ENCODE measurements around the gene EPB41L4B.

The EPB41L4B gene

DNA sequence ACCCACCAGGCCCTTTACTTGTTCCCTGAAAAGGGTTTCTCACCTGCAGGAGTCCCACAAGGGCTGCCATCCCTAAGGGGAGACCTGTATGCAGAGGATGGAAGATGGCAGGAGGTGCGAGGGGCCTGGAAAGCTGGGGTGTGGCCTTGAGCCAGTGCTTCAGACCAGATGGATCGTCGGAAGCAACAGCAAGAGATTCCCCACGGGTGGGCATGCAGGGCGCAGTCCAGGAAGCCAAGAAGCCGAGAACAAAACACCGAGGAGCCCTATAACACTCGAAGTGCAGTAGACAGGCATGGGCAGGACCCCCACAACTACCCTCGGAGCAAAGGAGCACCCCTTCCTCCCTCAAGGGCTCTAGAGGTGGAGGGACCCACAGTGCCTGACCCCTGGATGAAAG, 129.1 kb downstream of the EPB41L4B start:
- DNase-seq, result no peak

DNA sequence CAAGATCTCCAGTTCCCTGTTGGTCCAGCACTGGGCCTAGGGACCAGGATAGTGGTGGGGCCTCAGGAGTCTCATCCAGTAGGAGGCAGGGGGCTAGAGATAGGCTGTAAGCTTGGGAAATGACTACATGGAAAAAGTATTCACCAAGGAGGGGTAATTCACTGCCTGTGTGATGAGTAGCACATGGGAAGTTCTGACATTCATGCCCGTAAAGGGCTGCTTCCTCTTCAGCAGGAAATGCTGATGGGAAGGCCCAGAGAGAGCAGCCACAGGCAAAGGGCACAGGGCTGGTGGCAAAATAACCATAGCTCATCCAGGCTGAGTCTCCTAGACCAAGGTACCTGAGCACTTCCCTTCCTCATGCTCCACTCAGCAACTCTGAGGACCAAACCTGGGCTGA, 130.7 kb downstream of the EPB41L4B start:
- no peak for DNase-seq

DNA sequence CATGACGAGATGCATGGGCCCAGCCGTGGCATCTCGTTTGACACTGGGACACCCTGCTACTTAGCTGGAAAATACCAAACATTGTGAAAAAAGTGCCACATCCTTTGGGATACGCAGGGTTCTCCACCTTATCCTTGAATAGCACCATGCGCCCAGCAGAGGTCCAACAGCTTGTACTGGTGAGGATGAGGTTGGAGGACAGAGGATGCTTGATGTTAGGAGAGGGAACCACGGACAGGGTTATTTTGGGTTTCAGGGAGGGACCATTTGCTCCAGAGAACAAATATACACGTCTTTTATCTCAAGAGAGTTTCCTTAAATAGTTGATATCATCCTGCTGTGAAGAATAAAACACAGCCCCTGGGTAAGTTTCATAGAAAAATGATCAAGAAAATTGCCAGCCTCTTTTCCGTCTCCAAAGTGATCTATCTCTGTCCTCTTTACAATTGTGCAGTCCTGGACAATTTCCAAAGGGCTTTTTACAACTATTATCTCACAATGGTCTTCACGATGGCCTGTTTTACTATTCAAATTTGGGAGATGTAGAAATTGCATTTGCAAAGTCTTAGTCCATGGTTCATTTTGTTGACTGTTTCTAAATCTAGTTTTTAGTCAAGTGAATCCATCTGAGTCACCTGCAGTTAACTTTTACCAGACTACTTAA, 133.9 kb downstream of the EPB41L4B start:
- no peak for DNase-seq

DNA sequence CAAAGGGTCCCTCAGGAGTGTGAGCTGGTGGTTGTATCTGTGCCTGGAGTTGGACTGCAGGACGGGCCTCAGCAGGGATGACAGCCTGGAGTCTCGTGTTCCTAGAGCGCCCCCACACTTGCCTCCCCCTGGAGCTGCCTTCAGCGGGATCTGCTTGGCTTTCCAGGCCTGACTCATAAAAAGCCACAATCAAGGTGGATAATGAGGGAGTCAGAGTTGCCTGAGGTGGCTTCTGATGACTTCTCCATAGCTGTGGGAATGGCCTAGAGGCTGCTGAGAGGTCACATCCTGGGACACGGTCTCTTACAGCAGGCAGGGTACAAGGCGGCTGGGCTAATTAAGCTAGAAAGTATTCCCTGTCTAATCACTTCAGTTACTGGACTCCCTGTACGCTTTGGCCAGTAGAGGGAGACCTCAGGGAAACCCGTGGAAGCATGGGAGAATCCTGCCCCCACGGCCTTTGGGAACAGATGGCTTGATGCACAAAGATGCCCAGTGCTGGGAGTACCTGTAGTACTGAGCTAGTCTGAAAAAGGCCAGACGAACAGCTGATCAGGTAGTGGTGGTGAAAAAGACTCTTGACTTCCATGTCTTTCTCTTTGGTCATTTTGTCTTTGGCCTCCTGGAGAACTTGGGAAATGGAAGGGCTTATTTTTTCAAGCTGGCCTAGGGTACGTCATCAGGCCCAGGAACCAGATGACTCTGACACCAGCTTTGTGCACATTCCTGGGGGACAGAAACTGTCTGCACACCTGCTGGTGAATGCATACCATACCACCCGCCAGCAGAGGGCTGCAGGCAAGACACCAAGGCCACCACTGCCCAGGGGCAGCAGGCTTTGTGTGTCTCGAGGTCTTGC, 137.7 kb downstream of the EPB41L4B start:
- DNase-seq, result peak; percentile 52

DNA sequence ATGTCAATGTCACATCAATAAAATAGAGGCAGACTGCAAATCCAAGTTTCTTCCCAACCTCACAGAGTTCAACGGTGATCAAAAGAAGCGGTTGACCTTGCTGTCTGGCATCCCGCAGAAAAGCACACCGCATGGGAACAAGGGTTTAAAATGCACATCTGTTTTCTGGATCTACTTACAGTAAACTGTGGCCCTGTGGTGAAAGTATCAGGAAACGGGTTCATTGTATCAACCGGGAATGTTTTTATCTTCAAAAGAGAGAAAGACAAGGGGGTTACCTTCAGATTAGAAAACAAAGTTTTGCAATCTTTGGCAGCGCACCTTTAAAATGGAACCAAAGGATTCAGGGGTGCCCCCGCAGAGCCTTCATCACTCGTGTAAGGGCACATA, 138.3 kb downstream of the EPB41L4B start:
- DNase-seq, result no peak

DNA sequence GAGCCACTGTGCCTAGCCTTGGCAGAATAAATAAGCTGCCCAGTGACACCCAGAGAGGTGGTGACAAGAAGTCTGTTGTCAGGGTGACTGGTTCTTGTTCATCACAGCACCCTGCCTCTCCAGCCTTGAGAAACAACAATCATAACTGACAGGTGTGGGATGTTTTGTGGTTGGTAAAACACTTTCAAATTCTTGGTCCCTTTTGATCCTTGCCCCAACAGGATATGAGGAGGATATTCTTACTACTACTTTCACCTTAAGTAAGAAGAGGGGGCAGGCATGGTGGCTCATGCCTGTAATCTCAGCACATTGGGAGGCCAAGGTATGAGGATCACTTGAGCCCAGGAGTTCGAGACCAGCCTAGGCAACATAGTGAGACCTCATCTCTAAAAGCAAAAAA, 139.6 kb downstream of the EPB41L4B start:
- no peak for DNase-seq

DNA sequence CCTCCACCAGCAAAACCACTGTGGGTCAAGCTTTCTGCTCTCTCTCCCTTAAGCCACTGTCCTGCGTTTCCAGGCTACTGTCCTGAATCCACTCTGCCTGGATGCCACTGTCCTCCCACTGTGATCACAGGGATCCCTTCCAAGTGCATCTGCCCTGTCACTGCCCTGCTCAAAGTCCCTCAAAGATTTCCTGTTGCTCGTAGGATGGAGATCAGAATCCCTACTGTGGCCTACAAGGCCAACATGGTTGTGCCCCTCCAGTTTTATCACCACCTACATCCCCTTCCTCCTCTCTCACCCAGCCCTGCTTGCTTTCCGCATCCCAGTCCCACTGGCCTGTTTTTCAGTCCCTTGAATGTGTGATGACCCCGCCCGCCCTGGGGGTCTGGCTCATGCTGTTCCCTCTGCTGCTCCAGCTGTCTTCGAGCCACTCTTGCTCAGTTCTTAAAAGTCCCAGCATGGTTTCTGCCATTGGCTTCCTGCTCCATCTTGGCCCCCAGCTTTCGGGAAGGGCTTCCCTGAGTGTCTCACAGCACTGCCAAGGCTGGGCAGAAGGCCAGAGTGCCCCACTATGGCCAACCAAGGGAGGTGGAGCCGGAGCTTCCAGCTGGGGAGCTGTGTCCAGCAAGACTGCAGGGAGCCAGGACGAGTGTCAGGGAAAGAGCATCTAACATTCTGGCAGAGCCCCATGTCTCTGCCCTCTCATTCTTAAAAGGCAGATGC, 140.9 kb downstream of the EPB41L4B start:
- no peak for DNase-seq

DNA sequence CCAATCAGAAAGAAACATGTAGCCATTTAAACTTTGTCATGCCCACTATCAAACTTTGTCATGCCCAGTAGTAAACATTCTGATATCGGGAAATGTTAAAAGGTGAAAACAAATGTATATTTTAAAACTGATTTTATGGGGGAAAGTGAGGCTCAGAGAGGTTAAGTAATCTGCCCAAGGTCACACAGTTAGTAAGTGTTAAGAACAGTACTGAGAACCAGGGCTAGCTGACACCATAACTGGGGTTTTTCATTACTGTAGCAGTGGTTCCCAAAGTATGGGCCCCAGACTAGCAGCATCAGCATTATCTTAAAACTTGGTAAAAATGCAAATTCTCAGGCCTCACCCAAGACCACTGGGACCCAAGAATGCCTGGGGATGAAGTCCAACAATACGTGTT, 143.9 kb downstream of the EPB41L4B start:
- no peak for DNase-seq

DNA sequence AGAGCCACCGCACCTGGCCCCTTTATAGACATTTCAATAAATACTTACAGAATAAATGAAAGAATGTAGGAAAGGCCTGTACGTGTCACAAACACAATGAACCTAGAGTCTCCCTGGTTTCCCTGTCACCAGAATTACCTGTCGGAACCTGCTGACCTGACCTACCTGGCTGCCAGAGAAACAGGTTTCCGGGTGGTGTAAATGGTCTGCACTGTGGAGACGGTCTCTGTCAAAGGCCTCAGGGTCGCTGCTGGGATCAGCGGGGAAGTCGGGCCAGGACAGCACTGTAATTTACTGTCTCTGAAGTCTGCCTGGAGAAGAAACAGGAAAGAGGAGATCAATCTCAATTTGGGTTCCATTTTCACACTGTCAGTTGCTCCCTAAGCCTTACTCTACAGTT, 144.5 kb downstream of the EPB41L4B start:
- DNase-seq, result no peak

DNA sequence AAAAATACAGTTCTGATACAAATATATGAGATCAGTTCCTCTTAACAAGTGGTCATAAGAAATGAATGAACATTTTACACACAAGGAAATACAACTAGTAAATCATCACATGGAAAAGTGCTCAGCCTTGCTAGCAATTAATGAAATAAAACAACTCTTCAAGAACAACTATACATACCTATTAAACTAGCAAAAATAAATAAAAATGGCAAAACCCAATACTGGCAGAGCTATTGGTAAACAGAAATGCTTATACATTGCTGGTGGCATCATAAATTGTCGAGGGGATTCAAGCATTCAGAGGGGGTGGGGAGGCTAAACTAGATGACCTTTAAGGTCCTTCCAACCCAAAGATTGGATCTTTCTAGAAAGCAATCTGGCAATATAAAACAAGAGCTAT, 147.9 kb downstream of the EPB41L4B start:
- DNase-seq, result no peak

DNA sequence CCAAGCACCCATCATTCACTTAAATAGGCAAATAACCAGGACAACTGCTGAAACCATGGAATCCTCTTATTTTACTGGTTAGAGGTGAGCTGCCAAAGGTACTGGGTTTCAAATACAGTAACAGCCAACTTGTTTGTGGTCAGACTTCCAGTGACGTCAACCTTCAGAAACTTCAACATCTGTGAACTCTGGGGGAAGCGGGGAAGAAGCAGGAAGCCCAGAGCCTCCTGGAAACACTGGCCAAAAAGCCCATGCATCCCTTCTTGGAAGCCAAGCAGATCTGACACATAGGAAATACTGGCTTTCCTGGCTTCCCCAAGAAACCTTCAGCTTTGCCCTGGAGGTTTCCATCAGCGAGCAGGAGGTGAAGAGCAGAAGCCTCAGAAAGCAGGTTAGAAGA, 148.9 kb downstream of the EPB41L4B start:
- no peak for DNase-seq

DNA sequence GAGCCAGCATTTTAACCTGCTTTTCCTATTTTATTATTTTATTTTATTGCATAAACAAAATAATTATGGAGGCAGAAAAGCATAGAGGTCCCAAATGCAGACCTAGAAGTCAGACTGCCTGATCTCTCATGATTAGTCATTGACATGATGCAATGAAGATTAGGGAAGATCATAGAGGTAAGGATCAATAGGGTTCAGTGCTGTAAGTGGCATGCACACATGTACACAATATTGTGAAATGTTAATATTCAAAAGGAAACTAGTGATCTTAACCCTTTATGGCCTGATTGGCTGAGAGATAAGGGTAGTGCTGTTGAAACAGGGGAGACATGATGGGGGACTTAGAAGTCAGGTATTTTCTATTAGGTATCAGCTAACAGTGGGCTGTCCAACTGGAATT, 152.7 kb downstream of the EPB41L4B start:
- DNase-seq, result no peak

DNA sequence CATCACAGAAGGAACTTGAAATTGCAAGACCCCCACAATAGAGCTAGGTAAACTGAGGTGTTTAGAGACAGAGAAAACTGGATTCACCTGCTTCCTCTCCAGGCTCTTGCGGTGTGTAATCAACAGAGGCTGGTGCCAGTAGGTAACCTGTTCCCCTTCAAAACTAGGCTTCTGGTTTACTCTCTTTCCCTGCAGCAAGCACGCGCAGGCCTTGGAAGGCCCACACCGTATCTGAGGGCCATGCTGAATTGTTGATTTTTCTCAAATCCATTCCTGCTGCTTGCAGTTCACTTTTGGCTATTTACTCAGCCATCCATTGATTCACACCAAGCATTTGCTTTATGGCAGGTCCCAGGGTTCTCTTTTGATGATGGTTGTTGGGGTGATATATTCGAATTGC, 153.1 kb downstream of the EPB41L4B start:
- no peak for DNase-seq

DNA sequence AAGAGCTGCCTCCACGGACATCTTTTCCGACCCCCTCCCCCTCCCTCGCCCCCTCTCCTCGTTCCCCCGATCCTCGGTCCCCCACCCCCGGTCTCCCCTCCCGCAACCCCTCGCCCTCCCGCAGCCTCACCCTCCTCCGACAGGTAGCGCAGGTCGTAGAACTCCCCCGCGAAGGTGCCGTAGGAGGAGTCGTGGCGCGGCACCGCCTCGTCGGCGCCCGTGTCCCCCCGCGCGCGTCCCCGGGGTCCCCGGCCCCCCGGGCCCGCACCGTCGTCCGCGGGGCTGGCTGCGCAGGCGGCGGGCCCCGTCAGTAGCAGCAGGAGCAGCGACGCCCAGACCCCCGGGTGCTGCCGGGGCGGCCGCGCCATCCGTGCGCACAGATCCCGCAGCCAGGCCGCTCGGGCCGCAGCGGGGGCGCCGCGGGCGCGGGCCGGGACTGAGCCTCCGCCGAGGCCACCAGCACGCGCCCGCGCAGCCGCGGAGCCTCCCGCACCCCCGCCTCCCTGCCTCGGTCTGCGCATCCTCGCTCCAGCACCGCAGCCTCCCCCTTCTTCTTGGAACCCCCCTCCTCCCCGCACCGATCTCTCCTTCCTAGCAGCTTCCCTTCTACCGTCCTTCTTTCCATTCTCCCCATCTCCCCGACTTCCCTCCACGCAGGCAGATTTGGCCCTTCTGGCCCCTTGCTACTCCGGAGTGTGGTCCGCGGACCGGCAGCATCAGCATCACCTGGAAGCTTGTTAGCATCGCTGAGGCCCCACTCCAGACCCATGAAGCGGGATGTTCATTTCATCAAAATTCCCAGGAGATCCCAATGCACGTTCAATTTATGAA, 153.9 kb downstream of the EPB41L4B start, which contains the start of gene FRRS1L:
TSS of gene FRRS1L (minus strand) at position 479 of the 831 bp plus-strand sequence. CDS start at position 368, 111 bp downstream.
- DNase-seq, result no peak

DNA sequence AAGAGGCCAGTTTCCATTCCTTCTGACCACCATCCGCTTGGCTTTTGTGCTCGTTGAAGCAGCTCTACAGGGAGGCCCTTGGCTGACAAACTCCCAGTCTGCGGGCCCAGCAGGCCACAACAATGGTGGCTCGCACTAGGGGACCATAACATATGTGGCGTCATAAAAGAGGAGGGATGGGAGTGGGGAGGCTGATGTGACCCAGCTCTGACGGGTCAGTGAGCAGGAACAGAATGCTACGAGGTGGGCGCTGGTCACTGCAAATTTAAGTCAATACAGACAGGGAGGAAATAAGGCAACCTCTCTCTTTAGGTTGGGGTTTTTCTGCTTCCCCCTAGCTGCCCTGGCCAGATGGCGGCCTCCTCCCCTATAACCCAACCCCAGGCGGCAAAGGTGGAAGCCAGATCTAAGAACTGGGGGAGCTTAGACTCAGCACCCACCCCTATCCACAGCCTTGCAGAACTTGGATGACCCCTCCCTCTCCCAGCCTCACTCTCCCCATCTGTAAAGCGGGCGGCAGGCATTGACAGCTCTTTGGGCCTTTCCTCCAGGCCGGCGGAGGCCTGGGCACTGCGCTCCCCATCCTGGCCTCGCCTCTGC, 154.6 kb downstream of the EPB41L4B start:
- no peak for DNase-seq

DNA sequence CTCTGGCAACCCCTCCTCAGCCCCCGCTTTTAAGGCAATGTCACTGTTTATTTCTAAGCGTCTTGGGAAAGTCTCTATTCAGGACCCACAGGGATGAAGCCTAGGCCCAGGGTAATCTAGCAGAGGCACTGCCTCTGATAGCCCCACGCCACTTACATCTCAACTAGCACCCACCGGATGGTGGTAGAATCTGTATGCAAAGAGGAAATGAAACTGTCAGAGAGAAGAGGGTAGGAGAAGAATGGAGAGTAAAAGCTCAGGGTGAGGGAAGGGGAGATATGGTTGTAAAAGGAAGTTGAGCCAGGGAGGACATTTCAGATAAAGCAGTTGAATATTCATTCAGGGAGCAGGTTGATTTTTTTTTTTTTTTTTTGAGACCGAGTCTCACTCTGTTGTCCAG, 156.8 kb downstream of the EPB41L4B start:
- DNase-seq, result peak; percentile 29

DNA sequence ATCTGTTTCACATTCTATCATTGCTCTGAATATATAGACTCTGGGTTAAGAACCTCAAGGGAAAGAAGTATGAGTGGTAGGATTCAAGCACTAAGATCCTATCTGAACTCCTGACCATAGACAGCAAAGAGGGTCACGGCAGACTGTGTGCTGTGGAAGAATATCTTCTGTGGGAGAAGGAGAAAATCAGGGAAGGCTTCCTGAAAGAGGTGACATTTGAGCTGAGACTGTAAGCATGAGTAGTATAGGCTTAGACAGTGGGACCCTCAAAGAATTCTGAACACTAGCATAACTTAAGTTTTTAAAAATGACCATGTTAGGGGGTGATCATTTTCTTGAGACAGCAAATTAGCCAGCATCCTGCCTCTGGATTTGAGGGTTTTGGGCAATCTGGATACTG, 157.7 kb downstream of the EPB41L4B start:
- DNase-seq, result no peak

DNA sequence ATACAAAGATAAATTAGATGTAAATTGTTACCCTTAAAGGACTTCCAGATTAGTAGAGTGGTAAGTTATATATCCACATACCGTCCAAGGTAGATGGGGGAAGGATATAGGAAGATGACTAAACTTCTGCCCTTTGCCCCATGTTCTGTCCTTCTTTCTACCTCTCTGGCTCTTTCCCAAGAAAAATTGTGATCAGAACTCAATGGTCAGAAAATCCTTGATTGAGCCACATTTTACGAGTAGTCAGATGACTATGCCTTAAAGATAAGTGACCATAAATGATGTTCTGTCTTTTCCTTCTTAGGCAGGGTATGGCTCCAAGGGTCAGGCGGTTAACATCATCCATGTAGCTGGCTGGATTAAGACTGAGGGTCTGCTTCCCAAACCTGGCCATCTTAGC, 158.2 kb downstream of the EPB41L4B start:
- no peak for DNase-seq

DNA sequence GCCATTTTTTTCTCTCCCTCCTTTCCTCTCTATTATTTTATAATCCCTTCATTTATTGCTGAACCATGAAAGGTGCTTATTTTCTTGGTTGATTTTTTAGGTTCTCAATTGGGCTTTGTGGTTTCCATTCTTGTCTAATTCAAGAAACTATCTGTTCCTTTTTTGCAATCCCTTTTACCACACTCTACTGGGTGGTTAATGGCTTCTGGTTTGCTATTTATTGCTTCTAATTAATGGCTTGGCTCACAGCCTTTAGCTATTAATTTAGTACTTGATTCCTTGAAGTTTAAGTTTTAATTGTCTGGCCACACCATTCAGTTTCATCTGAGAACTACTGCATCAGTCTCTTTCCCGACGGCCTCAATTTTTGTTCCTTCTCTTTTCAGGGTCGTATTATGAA, 159.4 kb downstream of the EPB41L4B start:
- DNase-seq, result no peak

DNA sequence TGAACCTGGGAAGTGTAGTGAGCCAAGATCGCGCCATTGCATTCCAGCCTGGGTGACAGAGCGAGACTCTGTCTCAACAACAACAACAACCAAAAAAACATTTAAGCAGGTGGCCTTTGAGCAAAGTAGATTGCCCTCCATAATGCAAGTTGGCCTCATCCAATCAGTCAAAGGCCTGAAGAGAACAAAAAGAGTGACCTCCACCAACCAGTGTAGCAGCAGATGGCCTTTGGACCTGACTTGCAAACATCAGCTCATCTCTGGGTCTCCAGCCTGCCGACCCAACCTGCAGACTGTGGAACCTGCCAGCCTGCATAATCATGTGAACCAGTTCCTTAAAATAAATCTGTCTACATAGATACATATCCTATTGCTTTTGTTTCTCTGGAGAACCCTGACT, 161.3 kb downstream of the EPB41L4B start:
- no peak for DNase-seq

DNA sequence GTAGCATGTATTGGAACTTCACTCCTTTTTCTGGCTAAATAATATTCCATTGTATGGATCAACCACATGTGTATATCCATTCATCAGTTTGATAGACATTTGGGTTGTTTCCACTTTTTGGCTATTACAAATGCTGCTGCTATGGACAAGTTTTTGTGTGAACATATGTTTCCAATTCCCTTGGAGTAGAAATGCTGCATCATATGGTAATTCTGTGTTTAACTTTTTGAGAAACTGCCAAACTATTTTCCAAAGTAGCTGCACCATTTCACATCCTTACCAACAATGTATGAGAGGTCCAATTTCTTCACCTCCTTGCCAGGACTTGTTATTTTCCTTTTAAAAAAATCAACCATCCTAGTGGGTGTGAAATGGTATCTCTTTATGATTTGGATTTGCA, 162.2 kb downstream of the EPB41L4B start:
- no peak for DNase-seq

DNA sequence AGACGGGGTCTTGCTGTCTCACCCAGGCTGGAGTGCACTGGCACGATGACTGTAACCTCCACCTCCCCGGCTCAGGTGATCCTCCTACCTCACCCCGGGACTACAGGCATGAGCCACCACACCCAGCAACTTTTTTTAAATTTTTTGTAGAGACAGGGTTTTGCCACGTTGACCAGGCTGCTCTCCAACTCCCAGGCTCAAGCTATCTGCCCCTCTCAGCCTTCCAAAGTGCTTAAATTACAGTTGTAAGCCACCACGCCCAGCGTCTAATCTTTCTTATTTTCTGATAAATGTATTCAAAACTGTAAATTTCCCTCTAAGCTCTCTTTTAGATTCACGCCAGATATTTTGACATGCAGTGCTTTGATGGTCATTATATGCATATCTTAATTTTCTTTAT, 164.2 kb downstream of the EPB41L4B start:
- DNase-seq, result peak; percentile 37

Data from OCI-M1 (cell line).